GM18951 (cell line): ENCODE measurements around the gene LRIT1.

Experiments
- POLR2A ChIP-seq: IDR thresholded peaks from 4 replicates; pipeline ENCODE4 v1.6.1; 2011; ENCODE audit warnings: mild to moderate bottlenecking; ENCODE audit not compliant: insufficient read length, insufficient read depth; ENCODE audit errors: extremely low read depth
- in situ Hi-C: fragments of 300-500 bp; cut with MboI; formaldehyde crosslinking; loops from one replicate; pipeline ENCODE4 v1.12.0; 2022; ENCODE audit warnings: low sequenced_read_pairs, mixed read lengths, inconsistent platforms; ENCODE audit not compliant: unreplicated experiment

LRIT1 gene

DNA sequence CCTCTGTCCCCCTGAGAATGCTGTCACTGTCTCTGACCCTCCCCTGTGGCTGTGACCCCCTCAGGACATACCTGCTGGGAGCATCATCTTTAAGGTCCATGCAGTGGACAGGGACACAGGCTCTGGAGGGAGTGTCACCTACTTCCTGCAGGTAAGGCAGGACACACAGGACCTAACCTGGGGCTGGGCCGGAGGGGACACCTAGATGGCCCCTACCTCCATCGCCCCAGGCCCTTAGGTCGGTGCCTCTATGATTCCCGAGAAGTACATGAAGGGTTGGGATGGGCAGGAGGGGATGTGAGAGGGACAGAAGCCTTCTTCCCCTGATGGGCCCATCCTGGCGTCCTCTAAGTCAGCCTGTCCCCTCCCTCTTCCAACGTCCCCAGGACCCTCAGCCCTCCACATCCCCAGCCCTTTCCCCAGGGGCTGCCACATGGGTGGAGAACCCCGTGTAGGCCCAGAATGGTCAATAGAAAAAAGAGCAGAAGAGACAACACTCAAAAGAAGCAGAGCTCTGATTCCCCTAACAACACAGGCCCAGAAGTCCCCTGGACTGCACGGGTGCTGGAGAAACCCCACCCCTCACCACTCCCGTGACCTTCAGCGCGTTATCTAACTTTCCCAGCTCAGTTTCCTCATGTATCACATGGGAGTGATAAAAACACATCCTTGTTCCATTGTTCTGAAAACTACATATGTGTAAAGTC is 40.7 kb downstream of the LRIT1 start:
- no peak for TF ChIP-seq POLR2A
- in situ Hi-C loops = no loop called here

DNA sequence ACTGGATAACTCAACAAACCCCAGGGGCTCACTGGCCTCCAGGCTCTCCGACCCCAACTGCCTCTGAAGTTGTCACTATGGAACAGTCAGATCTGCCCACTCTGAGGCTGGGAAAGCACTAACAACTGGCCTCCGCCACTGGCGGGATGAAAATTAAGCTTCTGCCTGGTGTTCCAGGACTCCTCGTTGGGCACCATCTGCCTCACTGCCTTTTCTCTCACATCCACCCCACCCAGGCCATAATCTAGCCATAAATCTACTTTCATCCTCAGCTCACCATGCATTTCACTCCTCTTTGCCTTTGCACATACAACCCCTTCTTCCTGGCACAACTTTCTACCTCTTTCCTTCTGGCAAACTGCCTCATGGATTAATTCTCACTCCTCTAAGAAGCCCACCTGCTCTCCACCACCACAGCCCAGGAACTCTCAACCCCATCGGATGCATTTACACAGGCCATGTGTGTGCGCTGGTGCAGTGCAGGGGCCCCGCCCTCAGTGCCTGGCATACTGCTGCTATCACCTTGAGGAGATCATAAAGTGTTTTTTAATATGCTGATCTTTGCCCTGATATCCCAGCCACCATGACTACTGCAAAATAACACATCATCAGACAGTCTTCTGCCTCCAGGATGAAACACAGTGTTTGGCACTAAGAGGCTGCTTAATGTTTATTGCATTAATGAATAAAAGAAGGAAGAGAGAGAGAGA is 43.0 kb downstream of the LRIT1 start:
- in situ Hi-C loops = no loop called here
- no peak for TF ChIP-seq POLR2A

- in situ Hi-C loops = no loop called here
- no peak for TF ChIP-seq POLR2A
Observed at GRCh38 chr10:84197643-84198042, 43.7 kb downstream of the LRIT1 start.

DNA sequence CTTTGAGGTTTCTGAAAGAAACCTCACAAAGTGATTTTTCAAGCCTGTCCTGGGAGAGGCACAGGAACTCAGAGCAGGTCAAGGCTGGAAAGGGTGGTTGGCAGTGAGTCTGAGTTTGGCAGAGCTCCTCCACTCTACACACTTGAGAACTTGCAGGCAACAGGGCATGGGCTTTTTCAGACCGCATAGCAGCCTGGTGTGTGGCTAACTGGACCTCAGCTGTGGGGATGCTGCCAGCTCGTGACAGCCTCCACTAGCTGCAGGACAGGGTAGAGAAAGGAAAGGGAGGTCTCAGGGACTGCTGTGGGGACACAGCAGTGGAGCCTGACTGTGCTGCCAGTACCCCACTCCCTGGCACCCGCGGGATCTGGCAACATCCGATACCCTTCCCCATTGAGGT is 44.4 kb downstream of the LRIT1 start:
- no peak for TF ChIP-seq POLR2A
- in situ Hi-C loops = no loop called here

- no peak for TF ChIP-seq POLR2A
- in situ Hi-C loops = no loop called here
Observed at GRCh38 chr10:84196083-84196482, 45.3 kb downstream of the LRIT1 start.

DNA sequence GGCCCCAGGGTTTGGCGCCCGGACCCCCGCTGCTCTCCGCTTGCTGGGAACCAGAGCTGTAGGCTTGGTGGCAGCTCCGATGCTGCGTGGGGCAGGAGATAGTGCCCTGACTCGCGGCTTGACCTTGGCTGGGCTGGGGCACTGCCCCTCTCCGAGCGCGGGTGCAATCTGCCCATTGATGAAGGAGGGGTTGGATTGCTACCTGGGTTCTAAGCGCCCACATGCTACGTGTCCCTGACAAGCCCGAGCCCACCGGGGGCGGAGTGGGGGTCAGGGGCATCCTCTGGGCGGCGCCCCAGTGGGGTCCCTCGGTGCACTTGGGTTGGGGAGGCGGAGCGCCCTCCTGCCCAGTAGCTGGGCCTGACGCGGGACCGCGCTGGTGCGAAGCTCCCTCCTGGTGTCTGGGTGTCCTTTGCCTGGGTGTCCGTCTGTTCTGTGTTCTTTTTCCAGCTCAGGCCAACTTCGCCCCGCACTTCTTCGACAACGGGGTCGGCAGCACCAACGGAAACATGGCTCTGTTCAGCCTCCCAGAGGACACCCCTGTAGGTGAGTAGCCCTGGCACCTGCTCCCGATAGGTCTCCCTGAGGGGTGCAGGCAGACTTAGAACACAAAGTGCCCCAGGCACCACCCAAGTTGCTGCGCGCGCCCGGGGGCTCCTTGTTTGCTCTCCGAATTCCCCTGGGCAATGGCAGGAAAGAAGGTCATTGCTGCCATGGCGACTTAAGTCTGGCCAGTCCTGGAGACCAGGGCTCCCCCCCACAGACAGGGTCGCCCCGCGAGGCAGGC is 46.1 kb downstream of the LRIT1 start:
- TF ChIP-seq POLR2A = no peak

DNA sequence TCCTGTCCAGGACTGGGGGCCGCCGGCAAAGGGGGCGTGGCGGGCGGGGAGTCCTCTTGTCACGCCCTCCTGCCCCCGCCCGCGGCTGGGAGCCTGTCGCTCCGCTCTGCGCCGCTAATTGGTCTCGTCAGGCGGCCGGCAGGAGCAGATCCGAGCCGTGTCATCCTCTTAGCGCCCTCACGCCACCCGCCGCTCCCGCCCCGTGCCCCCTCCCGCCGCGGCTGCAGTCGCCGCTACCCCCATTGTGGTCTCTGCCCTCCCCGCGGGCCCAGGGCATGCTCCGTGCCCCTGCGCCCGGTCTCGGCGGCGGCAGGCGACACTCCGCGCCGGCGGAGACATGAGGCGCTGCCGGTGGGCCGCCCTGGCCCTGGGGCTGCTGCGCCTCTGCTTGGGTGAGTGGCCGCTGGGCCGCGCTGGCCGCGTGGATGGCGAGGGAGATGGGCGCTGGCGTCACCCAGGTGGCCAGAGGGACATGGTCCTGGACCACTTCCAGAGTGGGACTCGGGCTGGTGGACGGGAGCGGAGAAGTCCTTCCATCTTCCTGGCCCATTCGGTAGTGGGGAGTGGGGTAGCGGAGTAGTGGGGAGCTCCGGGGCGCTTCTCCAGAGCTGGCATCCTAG is 46.8 kb downstream of the LRIT1 start, which contains the start of gene CDHR1:
TSS of gene CDHR1 (plus strand) at position 114 of the 620 bp plus-strand sequence. CDS start at position 338, 224 bp downstream.
- no peak for TF ChIP-seq POLR2A
- in situ Hi-C loops = no loop called here

More for the DNA sequence above, 46.1 kb downstream of the LRIT1 start:
- in situ Hi-C loops = no loop called here

GRCh38 chr10:84193846-84194423 is 47.4 kb downstream of the LRIT1 start:
- in situ Hi-C loops = no loop called here
- no peak for TF ChIP-seq POLR2A

DNA sequence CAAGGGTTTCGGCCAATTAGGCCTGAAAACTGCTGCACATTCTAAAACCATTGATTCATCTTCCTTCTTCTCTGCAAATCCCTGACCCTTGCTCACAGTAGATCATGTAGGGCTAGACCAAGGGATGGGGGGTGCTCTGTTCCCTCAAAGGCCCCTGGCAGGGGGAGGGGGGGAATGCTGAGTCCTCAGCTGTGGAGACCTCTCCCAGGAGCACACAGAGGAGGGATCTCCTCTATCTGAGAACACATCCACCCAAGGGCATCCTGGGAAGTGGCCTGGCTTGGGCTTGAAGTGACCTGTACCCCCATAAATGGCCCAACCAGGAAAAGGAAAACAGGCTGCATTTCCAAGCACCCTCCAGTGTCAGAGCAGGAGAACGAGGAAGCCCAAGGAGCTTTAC is 48.0 kb downstream of the LRIT1 start:
- no peak for TF ChIP-seq POLR2A
- in situ Hi-C loops = no loop called here

DNA sequence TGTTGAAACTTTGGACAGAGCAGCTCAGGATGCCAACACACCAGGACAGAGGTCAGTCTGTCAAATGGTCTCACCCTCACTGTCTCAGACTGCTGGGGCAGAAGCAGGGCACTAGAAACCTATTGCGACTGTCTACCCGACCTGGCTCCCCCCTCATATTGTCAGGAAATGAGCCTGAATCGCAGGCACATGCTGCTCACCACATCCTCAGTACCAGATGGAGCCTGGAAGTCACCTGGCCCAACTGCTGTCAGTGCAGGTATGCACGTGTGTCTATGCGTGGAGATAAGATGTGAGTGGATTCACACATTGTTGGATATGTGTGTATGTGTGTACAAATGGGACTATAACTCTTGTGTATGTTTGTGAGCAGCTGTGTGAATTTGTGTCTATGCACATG is 50.2 kb downstream of the LRIT1 start:
- in situ Hi-C loops = no loop called here
- TF ChIP-seq POLR2A = no peak

DNA sequence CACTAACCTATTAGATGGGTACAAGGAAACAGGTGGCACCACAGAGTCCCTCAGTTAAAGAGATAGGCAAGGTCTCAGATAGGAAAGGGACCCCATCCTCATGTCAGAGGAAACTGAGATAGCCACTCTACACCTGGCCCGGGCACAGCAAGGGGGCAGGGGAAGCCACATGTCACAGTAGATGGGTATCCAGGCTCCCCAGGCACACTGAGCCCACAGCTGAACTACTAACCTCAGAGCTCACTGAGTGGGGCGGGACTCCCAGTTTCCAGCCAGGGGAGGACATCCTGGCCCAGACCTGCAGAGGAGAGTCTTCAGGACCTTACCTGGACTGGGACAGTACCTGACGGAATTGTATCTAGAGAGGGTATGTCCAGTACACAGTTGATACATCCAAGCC is 50.7 kb downstream of the LRIT1 start:
- TF ChIP-seq POLR2A = no peak
- in situ Hi-C loops = no loop called here

GRCh38 chr10:84188815-84189214 is 52.5 kb downstream of the LRIT1 start:
- TF ChIP-seq POLR2A = no peak
- in situ Hi-C loops = no loop called here
